Raji (cell line): ENCODE results near the gene PEF1.

Experiments
- POLR2A ChIP-seq: IDR thresholded peaks from 2 replicates; pipeline ENCODE4 v1.6.1; 2011; ENCODE audit warnings: low read depth, low read length, control low read depth; ENCODE audit not compliant: insufficient read depth

Gene PEF1

GRCh38 chr1:31632649-31633048, 12.0 kb downstream of the PEF1 start:
- no peak for TF ChIP-seq POLR2A

GRCh38 chr1:31628931-31629556, 15.6 kb downstream of the PEF1 start:
- TF ChIP-seq POLR2A, result no peak

- no peak for TF ChIP-seq POLR2A
Measured at GRCh38 chr1:31627930-31628559, 16.6 kb downstream of the PEF1 start.

- no peak for TF ChIP-seq POLR2A
Measured at GRCh38 chr1:31627301-31627929, 17.3 kb downstream of the PEF1 start.

GRCh38 chr1:31626223-31627207, 18.2 kb downstream of the PEF1 start:
- no peak for TF ChIP-seq POLR2A

- TF ChIP-seq POLR2A, result no peak
Measured at GRCh38 chr1:31625561-31626222, 19.0 kb downstream of the PEF1 start.

- TF ChIP-seq POLR2A, result no peak
Measured at GRCh38 chr1:31624731-31625514, 19.8 kb downstream of the PEF1 start.

GRCh38 chr1:31624309-31624708, 20.4 kb downstream of the PEF1 start:
- no peak for TF ChIP-seq POLR2A

GRCh38 chr1:31623365-31623764, 21.3 kb downstream of the PEF1 start:
- TF ChIP-seq POLR2A, result no peak

GRCh38 chr1:31621847-31622730, 22.6 kb downstream of the PEF1 start:
- no peak for TF ChIP-seq POLR2A

- no peak for TF ChIP-seq POLR2A
Measured at GRCh38 chr1:31621498-31621820, 23.2 kb downstream of the PEF1 start.

GRCh38 chr1:31620631-31621497, 23.8 kb downstream of the PEF1 start:
- TF ChIP-seq POLR2A, result no peak
